GM18507 (cell line): Measurements from ENCODE around the gene MPV17.
"Not testable (repeated sequence)": the region's sequence is repeated elsewhere in the genome, so short reads cannot be mapped to it uniquely, and the experiment has no call there.

Experiments used
- DNase-seq: peaks from one replicate; pipeline ENCODE4 v3.0.0; 2011; ENCODE audit warnings: low read depth; ENCODE audit not compliant: insufficient read length; ENCODE audit errors: extremely low spot score
- FAIRE-seq: peaks from 2 replicates; lab custom pipeline; 2011; peaks lifted over from hg19 to GRCh38; lab: Jason Lieb, UNC

Gene MPV17, protein sequence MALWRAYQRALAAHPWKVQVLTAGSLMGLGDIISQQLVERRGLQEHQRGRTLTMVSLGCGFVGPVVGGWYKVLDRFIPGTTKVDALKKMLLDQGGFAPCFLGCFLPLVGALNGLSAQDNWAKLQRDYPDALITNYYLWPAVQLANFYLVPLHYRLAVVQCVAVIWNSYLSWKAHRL

DNA sequence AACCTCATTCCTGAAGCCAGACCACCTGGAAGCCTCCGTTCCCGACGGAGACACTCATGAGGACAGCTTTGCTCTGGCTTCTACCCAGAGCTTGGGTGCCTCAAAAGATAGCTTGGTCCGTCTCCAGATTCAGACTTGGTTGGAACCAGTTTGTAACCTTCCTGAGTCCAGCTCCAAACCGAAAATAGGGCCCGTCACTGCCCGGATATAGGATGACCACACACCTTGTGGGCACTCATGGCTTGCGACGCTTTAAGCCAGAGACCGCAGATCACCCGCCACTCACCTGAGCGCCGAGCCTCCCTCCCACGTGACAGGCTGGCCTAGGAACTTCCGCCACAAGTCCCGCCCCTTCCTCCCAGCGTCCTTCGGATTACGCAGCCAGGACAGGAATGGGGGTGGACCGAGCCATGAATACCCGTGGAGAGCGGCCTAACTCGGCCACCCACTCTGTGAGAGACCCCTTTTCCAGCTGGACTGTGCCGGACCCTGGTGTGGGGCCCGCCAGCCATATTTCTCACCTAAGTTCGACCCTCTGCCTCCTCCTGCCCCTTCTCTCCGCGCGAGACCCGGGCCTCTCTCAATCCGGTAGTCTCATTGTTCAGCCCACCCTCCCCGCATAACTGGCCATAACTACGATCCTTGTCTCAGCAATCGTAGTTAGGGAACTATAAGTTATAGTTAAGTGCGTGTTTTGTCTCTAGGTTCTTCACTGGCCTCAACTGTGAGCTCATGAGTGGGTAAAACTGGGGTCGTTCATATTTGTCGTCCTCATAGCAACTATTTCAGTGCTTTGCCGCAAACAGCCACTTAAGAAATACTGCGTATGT lies at the start of gene MPV17:
Gene MPV17, minus strand, starts transcription at position 332 of the 830 bp plus-strand sequence. CDS start 580 bp downstream, outside the sequence.
- FAIRE-seq (peak; percentile 93), DNase-seq (peak; percentile 95)

DNA sequence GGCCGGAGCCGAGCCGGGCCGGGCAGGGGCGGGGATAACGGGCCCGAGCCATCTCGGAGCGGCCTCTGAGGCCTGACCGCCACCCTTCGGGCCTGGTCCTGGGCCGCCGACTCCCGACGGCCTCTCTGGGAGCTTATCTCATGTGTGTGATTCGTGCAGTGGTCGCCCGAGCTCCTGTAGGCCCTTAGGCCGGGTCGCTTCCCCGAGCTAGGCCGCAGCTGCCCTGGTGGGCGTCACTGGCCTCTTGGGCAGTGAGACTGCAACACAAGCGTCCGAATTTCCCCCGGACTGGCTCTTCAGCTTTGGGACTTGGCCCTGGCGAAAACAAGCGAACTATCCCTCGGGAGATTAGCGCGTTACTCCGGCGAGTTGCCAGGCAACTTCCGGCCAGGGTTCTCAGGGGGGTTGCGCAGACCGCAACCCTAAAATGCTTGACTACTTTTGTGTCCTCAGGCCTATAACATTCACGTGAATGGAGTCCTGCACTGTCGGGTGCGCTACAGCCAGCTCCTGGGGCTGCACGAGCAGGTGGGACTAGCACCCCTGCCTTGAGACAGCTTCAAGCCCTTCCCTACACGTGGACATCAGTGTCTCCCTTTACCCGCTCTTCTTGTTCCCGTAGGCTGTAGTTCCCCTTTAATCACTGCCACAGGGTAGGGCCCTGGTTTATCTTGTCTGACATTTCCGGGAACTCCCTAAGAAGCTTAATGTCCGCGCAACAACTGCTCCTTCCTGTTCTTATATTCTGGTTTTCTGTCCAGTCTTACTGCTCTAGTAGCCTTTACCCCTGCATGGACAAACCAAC lies 48.1 kb upstream of the MPV17 start:
- DNase-seq (peak; percentile 25), FAIRE-seq (peak; percentile 64)

DNA sequence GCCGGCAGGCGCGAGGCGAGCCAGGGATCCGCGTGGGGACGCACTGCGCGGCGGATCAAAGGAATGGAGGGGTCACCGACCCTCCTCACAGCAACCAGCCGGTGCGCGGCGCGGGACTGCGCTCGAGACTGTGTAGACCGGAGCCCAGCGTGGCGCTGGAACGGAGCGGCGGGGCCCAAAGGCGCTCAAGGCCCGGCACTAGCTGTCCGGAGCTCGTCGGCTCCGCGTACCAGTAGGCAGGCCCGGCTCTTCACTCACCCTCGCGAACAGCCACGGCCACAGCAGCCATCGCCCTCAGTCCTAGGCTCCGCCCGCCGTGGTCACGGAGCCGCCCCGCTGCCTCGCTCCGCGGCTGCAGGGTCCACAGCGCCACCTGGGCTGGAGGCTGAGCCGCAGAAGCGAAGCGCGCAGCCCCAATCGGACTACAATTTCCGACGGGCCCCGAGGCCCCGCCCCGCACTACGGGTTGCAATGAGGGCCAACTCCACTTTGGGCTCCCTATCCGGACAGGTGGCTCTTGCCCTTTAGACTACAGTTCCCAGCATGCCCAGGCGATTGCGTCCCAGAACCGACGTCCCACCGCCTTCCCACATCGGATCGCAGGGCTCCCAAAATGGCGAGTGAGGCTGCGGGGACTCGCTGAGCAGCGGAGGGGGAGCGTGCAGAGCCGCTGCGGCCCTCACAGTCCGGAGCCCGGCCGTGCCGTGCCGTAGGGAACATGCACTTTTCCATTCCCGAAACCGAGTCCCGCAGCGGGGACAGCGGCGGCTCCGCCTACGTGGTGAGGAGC lies 47.3 kb upstream of the MPV17 start, which contains the start of the genes EIF2B4 and SNX17:
Gene EIF2B4, minus strand, starts transcription at position 313 of the 790 bp plus-strand sequence. Its CDS starts 24 bp downstream, at position 289.
Gene SNX17, plus strand, starts transcription at position 591 of the 790 bp plus-strand sequence. Its CDS starts 128 bp downstream, at position 719.
- DNase-seq = peak; percentile 84

DNA sequence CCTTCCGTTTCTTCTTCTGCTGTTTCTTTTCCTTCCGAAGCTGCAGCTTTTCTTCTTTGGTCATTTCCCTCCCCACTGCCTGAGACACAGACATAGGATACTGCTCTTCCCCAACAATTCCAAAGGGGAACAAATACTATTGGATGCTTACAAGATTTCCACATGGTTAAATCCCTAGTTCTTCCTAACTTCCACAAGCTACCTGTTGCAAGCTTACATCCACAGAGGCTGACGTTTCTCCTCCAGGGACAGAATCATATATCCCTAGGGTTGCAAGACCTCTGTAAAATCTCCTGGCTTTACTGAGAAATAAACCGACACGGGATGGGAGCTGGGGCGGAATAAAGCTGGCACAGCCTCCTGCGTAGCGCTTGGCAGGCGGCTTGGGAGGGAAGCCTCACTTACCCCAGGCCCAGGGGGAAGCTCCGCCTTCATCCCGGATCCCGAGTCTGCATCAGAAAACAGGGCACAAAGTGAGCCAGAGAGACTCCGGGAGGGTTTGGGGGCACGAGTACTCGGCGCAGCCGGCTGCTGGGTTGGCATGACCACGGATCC lies 46.7 kb upstream of the MPV17 start:
- DNase-seq (peak; percentile 25), FAIRE-seq (no peak)

More for the DNA sequence above, 47.3 kb upstream of the MPV17 start, which contains the start of the genes EIF2B4 and SNX17:
- peak; percentile 95 for FAIRE-seq

DNA sequence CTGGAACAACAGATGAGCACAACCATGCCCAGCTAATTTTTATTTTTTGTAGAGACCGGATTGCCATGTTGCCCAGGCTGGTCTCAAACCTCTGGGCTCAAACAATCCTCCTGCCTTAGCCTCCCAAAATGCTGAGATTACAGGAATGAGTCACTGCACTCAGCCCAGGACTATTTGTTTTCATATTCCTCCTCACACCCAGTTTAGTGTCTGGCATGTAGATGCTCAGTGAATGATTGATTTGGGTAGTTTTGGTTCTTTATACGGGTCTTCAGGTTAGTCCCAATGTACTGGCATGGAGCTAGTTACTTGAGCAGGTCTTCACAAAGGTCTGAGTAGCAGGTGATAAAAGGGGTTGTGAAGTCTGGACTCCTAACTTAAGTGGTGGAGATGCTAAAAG lies 41.0 kb upstream of the MPV17 start:
- no peak for FAIRE-seq
- DNase-seq = no peak

DNA sequence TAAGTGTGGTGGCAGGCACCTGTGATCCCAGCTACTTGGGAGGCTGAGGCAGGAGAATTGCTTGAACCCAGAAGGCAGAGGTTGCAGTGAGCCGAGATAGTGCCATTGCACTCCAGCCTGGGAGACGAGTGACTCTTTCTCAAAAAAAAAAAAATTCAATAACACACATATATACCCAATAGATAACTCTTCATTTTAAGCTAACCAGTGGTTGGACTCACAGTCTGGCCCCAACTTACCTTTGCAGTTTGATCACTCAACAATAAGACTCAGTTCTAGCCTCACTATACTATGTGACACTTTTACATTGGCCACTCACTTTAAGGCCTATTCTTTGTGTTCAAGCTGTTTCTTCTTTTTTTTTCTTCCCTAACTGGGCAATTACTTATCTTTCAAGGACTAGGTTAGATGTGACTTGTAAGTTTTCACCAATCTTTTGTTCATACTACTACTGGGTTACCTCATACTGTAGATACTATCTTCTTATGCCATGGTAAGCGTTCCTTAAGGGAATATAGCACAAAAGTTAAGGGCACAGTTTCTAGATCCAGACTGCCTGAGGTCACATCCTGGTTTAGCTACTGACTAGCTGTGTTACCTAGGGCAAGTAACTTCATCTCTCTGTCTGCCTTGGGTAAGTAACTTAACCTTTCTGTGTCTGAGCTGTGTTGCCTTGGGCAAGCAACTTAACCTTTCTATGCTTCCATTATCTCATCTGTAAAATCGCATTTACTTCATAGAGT lies 40.0 kb upstream of the MPV17 start:
- FAIRE-seq (no peak), DNase-seq (no peak)

DNA sequence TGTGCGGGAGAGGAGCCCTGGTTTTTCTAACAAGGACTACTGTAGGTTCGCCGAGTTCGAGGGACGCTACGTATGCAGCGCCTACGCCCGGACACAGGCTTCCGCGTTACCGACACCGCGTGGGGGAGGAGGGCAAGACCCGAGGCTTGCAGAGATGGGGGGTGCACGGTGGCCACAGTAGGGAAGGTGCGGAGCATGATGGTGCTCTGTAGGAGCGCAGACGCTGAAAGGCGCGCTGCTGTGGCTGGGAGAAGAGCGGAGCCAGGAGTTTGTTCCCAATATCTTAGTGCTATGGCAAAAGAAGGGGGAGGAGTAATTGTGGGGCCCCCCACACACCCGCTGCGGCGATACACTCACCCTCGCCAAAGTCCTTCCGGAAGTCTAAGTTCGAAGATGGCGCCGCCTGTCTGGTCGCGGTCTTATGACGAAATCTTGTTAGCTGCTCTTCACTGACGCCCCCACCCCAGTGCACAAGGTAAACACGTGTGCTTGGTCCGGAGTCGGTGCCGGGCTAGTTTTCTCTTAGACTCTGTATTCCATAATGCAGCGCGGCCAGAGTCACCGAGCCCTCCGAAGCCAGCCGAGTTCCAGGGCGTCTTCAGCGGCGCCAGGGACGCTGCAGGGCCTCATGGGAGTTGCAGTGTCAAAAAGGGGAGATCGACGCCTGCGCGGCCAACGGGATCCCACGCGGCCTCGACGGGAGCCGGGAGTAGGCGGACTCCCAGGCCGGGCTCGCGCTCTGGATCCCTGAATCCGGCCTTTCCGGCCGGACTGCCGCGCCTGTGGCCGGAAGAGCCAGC lies 33.7 kb upstream of the MPV17 start, which contains the start of gene GTF3C2:
Gene GTF3C2, minus strand, starts transcription at position 383 of the 800 bp plus-strand sequence. CDS start 13,210 bp downstream, outside the sequence.
- peak; percentile 94 for FAIRE-seq
- DNase-seq = peak; percentile 77

DNA sequence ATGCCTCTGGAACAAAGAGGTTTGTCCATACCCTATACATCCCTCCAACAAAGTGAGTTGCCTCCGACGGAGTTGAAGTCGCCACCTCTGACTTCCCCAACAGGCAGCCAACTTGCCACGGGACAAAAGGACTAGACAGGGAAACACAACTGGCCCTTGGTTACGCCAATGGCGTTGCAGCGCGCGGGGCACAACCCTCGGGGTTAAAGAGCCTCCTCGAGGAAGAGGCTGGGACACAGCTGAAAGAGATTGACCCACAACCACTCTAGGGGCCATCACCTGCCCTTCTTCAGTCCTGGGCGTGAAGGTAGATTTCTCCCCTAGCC lies 33.1 kb upstream of the MPV17 start:
- FAIRE-seq (no peak), DNase-seq (peak; percentile 18)

DNA sequence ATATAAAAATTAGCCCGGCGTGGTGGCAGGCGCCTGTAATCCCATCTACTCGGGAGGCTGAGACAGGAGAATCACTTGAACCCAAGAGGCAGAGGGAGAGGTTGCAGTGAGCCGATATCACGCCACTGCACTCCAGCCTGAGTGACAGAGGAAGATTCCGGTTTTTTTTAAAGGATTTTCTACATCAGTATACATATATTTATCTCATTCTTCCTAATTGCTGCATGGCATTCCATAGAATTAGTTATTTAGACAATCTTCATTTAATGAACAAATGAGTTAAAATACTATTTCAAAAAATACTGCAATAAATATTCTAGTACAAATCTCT lies 31.7 kb upstream of the MPV17 start:
- DNase-seq (no peak), FAIRE-seq (no peak)

DNA sequence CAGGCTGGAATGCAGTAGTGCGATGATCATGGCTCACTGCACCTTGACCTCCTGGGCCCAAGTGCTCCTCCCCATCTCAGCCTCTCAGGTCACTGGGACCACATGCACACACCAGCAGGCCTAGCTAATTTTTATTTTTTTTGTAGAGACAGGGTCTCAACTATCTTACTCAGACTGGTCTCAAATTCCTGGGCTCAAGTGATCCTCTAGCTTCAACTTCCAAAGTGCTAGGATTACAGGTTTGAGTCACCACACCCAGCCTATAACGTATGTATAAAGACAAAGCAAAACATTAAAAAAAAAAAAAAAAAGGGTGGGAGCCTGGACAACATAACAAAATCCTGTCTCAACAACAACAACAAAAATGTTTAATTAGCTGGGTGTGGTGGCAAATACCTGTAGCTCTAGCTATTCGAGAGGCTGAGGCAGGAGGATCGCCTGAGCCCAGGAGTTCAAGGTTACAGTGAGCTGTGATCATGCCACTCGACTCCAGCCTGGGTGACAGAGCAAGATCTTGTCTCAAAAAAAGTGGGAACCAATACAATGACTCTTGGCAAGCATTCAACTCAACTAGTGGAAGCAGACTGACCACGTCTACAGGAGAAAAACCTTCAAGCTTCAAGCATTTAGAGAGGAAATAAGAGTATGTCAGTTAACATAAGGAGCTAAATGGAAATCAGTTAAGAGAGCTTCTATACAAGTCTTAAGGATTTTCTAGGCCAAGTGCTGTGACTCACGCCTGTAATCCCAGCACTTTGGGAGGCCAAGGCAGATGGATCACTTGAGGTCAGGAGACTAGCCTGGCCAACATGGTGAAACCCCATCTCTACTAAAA lies 31.1 kb upstream of the MPV17 start:
- DNase-seq = no peak
- FAIRE-seq = no peak

DNA sequence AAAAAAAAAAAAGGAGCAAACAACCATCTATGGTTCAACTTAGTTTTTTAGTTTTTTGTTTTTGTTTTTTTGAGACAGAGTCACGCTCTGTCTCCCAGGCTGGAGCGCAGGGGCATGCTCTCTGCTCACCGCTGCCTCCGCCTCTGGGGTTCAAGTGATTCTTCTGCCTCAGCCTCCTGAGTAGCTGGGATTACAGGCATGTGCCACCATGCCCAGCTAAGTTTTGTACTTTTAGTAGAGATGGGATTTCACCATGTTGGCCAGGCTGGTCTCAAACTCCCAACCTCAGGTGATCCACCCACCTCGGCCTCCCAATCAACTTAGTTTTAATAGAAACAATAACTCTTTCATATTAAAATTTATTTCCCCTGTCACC lies 30.5 kb upstream of the MPV17 start:
- DNase-seq, FAIRE-seq: not testable (repeated sequence)

DNA sequence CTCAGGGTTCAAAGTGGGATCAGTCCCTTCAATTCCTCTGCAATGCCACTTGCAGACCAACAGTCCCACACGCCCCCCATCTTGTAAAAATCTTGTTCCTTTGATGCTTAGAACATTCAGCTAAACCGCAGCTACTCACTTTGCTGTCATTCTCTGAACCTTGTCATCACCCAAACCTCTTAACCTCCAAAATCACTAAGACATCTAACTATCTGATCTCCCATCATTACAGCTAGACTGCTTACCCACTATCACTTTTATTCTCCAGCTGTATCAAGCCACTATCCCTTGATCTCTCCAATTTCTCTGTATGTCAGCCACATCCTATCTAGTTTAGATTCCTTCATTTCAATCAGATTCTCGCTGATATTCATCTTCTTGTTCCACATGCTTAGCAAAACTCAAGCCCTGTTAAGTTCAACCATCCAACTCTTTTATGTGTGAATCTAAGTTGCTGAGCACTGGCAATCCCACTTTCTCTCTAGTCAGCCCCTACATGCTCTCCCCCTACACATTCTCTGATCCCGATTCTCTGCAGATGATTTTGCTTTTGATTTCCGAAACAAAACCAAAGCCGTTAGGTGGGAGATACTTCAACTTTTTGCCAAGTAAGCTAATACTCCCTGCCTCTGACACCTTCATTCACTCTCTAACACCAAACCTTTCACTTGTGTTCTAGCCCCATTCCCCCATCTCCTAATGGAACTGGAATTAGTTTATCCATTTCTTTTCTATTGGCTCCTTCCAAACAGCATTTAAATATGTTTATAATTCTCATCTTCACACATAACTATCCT lies 29.1 kb upstream of the MPV17 start:
- no peak for FAIRE-seq
- no peak for DNase-seq

DNA sequence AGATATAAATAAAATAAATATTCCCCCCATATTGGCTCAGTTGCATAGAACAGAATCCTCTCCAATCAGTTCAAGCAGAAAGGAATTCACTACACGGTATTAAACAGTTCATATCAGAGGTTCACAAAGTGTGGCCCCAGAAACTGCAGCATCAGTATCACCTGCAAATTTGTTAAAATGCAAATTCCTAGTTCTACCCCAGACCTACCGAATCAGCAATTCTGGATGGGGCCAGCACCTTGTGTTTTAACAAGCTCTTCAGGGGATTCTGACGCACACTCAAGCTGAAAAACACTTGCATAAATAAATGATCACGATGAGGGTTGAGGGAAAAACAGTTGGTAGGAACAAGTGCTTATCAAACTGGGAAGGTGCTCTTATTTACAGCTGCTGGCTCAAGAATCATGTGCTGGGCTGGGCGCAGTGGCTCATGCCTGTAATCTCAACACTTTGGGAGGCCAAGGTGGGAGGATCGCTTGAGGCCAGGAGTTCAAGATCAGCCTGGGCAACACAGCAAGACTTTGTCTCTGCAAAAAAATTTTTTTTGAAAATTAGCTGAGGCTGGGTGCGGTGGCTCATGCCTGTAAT lies 27.3 kb upstream of the MPV17 start:
- DNase-seq (no peak), FAIRE-seq (no peak)

DNA sequence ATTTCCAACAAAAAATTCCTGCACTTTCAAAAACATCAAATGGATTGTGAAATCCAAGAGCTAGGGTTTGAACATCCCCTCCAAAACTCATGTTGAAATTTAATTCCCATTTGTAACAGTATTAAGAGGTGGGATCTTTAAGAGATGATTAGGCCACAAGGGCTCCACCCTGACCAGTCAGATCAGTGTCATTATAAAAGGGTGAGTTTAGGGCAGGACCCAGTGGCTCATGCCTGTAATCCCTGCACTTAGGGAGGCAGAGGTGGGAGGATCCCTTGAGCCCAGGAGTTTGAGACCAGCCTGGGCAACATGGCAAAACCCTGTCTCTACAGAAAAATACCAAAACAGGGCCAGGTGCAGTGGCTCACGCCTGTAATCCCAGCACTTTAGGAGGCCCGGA lies 24.7 kb upstream of the MPV17 start:
- DNase-seq (no peak), FAIRE-seq (no peak)

DNA sequence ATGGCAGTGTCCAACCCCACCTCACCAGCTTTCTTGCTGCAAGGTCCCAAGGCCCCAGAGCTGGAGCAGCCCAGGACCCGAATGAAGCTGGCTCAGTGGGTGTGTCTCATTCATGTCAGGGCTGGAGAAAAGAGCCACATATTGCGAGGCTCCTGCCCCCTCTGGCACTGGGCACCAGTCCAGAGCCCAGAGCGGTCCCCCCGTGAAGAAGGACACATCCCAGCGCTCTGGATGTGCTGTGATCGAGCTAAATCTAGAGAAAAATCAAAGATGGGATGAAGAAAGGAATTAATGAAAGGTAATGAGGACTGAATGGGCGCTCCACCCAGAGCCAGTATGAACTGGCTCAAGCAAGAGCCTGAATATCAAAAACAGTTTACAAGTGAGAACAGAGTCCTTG lies 13.3 kb upstream of the MPV17 start:
- DNase-seq (no peak), FAIRE-seq (no peak)

DNA sequence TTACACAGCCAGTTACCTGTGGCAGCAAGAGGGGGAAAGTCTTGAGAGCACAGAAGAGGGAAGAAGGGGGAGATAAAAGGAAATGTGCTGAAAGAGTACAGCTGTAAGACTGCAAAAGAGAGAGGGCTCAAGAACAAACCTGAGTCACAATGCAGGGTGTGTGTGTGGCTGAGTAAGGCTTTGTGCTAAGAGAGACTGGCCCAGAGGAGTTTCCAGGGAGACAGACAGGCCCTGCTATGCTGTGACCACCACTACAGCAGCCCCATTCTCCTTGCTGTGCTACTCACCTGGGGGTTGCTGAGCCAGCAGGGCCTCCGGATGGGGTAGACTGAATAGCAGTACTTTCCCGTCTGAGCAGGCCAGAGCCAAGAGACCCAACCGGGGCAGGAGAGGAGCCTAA lies 12.4 kb upstream of the MPV17 start:
- FAIRE-seq = no peak
- no peak for DNase-seq
